NB4 (cell line): Measurements from ENCODE around the gene AGO4.

ENCODE experiments used
- CTCF ChIP-seq: IDR thresholded peaks from one replicate; pipeline ENCODE4 v1.5.1; 2012; ENCODE audit warnings: low read depth, low read length
- MYC ChIP-seq: IDR thresholded peaks from 2 replicates; pipeline ENCODE4 v1.6.1; 2011; ENCODE audit warnings: low read depth, low read length
- POLR2A ChIP-seq: IDR thresholded peaks from 2 replicates; pipeline ENCODE4 v1.6.1; 2011; ENCODE audit warnings: mild to moderate bottlenecking; ENCODE audit not compliant: insufficient read length; ENCODE audit errors: extremely low read depth

- no peak for TF ChIP-seq CTCF
- no peak for TF ChIP-seq POLR2A
- TF ChIP-seq MYC = no peak
Observed at GRCh38 chr1:35864813-35865212, 57.0 kb downstream of the AGO4 start.
